Progenitor cell of endocrine pancreas (in vitro differentiated cells): ENCODE data around the gene SNRNP35. TPM values are rescaled to one million over a fixed set of nuclear protein-coding genes. Genes with fewer than 3 reads are reported as not detected.
"Not testable (repeated sequence)": the region's sequence is repeated elsewhere in the genome, so short reads cannot be mapped to it uniquely, and the experiment has no call there.

Experiments used
- DNase-seq: peaks from one replicate; pipeline ENCODE4 v3.0.0; 2021; ENCODE audit warnings: low spot score; ENCODE audit not compliant: unreplicated experiment
- H3K27ac Mint-ChIP-seq: 2 replicates; pipeline ENCODE4 v1.8.0; 2021; ENCODE audit warnings: mild to moderate bottlenecking, moderate library complexity, mixed read lengths
- H3K27me3 Mint-ChIP-seq: 2 replicates; pipeline ENCODE4 v1.8.0; 2021; ENCODE audit warnings: mixed read lengths
- H3K36me3 Mint-ChIP-seq: 2 replicates; pipeline ENCODE4 v1.8.0; 2022; ENCODE audit warnings: mixed read lengths; ENCODE audit not compliant: insufficient read depth
- H3K4me1 Mint-ChIP-seq: 2 replicates; pipeline ENCODE4 v1.8.0; 2021; ENCODE audit warnings: low read depth, mixed read lengths
- H3K4me3 Mint-ChIP-seq: 2 replicates; pipeline ENCODE4 v1.8.0; 2021; ENCODE audit warnings: low read depth, mild to moderate bottlenecking, moderate library complexity, mixed read lengths
- H3K9me3 Mint-ChIP-seq: 2 replicates; pipeline ENCODE4 v1.8.0; 2021; ENCODE audit warnings: low read depth, mixed read lengths
- CTCF ChIP-seq: fragments of 200-600 bp; sonication (generic); IDR thresholded peaks from one replicate; pipeline ENCODE4 v1.5.0; 2021; ENCODE audit warnings: antibody characterized with exemption, mild to moderate bottlenecking; ENCODE audit not compliant: unreplicated experiment
- total RNA-seq: library from RNA; stranded (reverse); gene quantifications from 2 replicates; pipeline ENCODE4 v1.2.1, GENCODE V29; 2021

SNRNP35 gene
- total RNA-seq, 1 donor from 2014 or later, result 29.2 TPM

- Mint-ChIP-seq H3K9me3 (no peaks in the 10 kb centered on the region), H3K36me3 (no peaks in the 10 kb centered on the region), H3K27me3 (no peaks in the 10 kb centered on the region), H3K27ac (peak overlapping the region; percentile 94), H3K4me3 (no peak overlapping the region), H3K4me1 (peaks cover 12% of the 10 kb centered on the region)
- DNase-seq, result no peak
- no peak for TF ChIP-seq CTCF
Measured at GRCh38 chr12:123445388-123446332, 12.3 kb upstream of the SNRNP35 start.

- no peak for DNase-seq
- no peaks in the 10 kb centered on the region for H3K9me3 Mint-ChIP-seq
- peak overlapping the region; percentile 94 for H3K27ac Mint-ChIP-seq
- H3K4me3 Mint-ChIP-seq, result no peak overlapping the region
- H3K27me3 Mint-ChIP-seq, result no peaks in the 10 kb centered on the region
- peaks cover 12% of the 10 kb centered on the region for H3K4me1 Mint-ChIP-seq
- no peaks in the 10 kb centered on the region for H3K36me3 Mint-ChIP-seq
- TF ChIP-seq CTCF, result no peak
Measured at GRCh38 chr12:123446333-123446713, 11.6 kb upstream of the SNRNP35 start.

GRCh38 chr12:123449249-123449733, 8.6 kb upstream of the SNRNP35 start:
- Mint-ChIP-seq H3K36me3 (no peaks in the 10 kb centered on the region), H3K27ac (no peak overlapping the region), H3K4me1 (peaks cover 12% of the 10 kb centered on the region), H3K9me3 (no peaks in the 10 kb centered on the region), H3K4me3 (no peak overlapping the region), H3K27me3 (no peaks in the 10 kb centered on the region)
- DNase-seq, result no peak
- TF ChIP-seq CTCF, result no peak

- H3K27me3 Mint-ChIP-seq, result no peaks in the 10 kb centered on the region
- no peak overlapping the region for H3K4me3 Mint-ChIP-seq
- H3K27ac Mint-ChIP-seq, result no peak overlapping the region
- H3K4me1 Mint-ChIP-seq, result peaks cover 12% of the 10 kb centered on the region
- DNase-seq, result no peak
- TF ChIP-seq CTCF, result no peak
- H3K36me3 Mint-ChIP-seq, result no peaks in the 10 kb centered on the region
- no peaks in the 10 kb centered on the region for H3K9me3 Mint-ChIP-seq
Measured at GRCh38 chr12:123449856-123450255, 8.1 kb upstream of the SNRNP35 start.

- Mint-ChIP-seq H3K27me3 (no peaks in the 10 kb centered on the region), H3K4me1 (peaks cover 8% of the 10 kb centered on the region), H3K36me3 (no peaks in the 10 kb centered on the region), H3K9me3 (no peaks in the 10 kb centered on the region), H3K4me3 (no peak overlapping the region), H3K27ac (no peak overlapping the region)
- no peak for TF ChIP-seq CTCF
- no peak for DNase-seq
Measured at GRCh38 chr12:123450636-123451035, 7.3 kb upstream of the SNRNP35 start.

- not testable (repeated sequence) for DNase-seq, H3K4me3 Mint-ChIP-seq, H3K36me3 Mint-ChIP-seq, H3K27me3 Mint-ChIP-seq, H3K9me3 Mint-ChIP-seq, H3K4me1 Mint-ChIP-seq
- H3K27ac Mint-ChIP-seq, result peak overlapping the region; percentile 78
Measured at GRCh38 chr12:123452276-123452550, 5.7 kb upstream of the SNRNP35 start.
